ENCODE results near the gene ITCH. TPM values are rescaled to one million over a fixed set of nuclear protein-coding genes. Genes with fewer than 3 reads are reported as not detected.

Gene ITCH
- total and polyA plus RNA-seq, 2 of the 8 experiments (the other 6 are each of a cell fraction or from before 2014, with no cell fraction given): 3.9 to 45.2 TPM

GRCh38 chr20:34363465-34364222 is 571 bp downstream of the ITCH start (continued):
- TF ChIP-seq GTF2F1 (IDR thresholded peaks at IDR 0.05; ENCODE audit: borderline replicate concordance, low read depth, low read length) (no peak), CTCF (IDR thresholded peaks at IDR 0.05; ENCODE audit: control extremely low read depth in 1 of 3, insufficient read depth in 1 of 3, low read depth in 1 of 3, low read length in 3 of 3) (no peak), E2F6 (IDR thresholded peaks at IDR 0.05) (no peak), BRCA1 (IDR thresholded peaks at IDR 0.05; ENCODE audit: low read depth, low read length) (no peak), SP2 (IDR thresholded peaks at IDR 0.05; ENCODE audit: low read length) (no peak), CHD7 (IDR thresholded peaks at IDR 0.05; ENCODE audit: insufficient replicate concordance, low read length) (no peak)
